Stimulated activated CD8-positive, alpha-beta memory T cell treated with anti-CD3 and anti-CD28 coated beads, Interleukin-2, amount 100 ng/mL, for 1 hour (primary cell): ENCODE results near the gene LY6G6C.

Experiments used
- DNase-seq, 2 donors: peaks; one replicate each; pipeline ENCODE4 v3.0.0-alpha.2; 2020; ENCODE audit warnings: low read depth in 2 of 2

The LY6G6C gene, protein sequence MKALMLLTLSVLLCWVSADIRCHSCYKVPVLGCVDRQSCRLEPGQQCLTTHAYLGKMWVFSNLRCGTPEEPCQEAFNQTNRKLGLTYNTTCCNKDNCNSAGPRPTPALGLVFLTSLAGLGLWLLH

DNA sequence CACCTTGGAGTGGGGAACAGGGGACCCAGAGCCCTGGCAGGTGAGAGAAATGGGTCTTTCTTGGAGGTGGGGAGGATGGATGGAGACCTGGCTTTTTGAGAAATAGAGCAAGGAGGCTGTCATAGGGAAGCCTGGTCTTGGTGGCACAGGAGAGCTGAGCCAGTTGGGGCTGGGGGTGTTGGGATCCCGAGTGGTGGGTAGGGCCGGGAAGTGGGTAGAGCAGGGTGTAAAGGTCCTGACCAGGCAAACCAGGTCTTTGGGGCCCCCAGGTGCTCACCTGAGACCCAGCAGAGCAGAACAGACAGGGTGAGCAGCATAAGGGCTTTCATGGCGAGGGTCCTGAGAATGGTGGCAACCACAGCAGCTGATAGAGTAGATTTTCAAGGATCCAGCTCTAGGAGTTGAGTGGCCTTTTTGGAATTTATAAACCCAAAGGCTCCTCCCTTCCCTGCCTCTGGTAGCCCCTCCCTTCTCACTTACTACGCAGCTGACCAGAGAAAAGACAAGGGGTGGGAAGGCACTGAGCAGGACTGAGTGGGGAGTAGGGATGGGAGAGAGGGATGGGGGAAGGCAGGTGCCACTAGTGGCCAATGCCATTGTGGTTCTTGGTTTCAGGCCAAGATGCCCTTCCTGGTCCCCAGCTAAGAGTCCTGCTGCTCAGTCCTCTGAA, at the start of gene LY6G6C:
Gene LY6G6C, minus strand, starts transcription at position 396 of the 670 bp plus-strand sequence. Its CDS starts 67 bp downstream, at position 329.
- no peak for DNase-seq

DNA sequence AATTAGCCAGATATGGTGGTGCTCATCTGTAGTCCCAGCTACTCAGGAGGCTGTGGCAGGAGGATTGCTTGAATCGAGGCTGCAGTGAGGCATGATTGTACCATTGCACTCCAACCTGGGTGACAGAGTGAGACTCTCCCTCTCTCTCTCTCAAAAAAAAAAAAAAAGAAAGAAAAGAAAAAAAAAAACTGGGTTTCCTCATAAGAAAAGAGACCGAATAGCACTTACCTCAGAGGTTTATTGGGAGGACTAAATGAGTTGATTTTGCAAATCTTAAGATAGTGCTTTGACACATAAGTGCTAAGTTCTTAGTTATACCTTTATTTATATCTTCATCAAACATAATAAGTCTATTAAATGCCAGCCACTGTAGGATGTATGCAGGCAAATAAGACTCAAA, 49.3 kb upstream of the LY6G6C start:
- no peak for DNase-seq

DNA sequence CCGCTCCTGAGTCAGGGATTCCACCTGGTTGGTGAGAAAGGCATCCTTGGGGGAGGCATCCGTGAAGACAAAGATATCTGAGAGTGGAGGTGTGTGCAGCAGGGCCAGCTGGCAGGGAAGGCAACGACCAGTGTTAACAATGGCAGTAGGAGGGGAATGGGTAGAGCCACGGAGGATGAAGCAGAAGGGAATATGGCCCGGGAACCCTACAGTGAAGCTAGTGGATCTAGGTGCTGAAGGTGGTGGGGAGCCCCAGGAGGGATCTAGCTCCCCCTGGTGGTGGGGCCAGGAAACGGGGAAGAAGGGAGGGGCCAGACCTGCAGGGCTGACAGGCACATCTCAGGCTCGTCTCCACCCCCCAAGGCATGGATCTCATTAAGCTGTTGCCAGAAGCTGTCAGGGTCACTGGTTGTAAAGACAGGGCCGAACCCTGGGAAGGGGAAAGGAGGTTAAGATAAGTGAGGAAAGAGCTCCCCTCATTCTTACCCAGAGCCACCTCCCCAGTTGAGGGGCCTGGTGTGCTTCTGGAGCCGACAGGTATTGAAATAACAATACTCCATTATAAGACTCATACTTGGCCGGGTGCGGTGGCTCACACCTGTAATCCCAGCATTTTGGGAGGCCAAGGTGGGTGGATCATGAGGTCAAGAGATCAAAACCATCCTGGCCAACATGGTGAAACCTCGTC, 48.3 kb upstream of the LY6G6C start:
- DNase-seq, result peak; percentile 62

DNA sequence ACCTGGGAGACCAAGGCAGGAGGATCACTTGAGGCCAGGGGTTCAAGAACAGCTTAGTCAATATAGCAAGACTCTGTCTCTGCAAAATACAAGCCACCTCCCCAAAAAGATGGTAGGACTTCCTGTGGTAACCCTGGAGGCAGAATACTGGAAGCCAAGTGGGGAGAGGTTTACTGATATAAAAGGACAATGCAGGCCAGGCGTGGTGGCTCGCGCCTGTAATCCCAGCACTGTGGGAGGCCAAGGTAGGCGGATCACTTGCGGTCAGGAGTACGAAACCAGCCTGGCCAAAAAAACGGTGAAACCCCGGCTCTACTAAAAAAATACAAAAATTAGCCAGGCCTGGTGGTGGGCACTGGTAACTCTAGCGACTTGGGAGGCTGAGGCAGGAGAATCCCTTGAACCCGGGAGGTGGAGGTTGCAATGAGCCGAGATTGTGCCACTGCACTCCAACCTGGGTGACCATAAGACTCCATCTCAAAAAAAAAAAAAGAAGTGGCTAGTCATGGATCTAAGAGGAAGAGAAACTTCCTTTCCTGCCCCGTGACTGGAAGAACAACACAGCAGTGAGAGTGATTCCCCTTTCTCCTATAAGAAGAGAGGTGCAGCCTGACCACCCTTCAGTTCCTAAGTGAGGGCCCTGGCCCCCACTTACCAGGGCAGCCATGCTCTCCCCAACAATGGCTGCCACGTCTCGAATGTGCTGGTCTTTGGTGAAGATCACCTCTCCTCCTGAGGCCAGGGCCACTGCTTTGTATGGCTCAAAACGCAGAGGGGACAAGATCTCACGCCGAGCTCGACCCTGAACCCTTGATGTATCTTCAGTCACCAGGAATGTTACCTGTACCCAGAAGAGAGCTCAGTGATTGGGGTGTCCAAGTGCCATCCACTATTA, 47.1 kb upstream of the LY6G6C start:
- DNase-seq, result no peak

DNA sequence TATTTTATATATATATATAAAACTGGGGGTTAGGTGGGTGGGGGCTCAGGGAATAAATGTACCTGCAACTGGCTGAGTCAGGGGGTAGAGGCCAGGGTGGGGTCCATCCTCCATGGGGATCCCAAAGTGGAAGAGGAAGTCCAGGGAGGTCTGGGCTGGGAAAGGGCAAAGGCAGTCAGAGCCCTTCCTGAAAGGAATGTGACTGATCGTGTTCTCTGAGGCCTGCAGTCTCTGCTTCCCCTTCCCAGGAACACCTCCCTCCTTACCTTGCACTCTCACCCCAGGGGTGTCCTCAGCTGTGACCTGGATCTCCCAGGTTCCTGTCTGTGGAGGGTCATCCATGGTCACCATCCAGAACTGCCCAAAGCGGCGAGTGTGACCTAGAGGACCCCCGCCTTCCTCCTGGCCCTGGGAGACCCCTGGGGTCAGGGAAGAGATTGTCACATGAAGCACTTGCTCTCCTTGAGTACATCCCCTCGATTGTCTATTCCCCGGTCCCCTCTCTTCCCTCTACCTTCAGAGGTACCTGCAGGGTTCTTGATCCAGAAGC, 45.6 kb upstream of the LY6G6C start:
- no peak for DNase-seq

DNA sequence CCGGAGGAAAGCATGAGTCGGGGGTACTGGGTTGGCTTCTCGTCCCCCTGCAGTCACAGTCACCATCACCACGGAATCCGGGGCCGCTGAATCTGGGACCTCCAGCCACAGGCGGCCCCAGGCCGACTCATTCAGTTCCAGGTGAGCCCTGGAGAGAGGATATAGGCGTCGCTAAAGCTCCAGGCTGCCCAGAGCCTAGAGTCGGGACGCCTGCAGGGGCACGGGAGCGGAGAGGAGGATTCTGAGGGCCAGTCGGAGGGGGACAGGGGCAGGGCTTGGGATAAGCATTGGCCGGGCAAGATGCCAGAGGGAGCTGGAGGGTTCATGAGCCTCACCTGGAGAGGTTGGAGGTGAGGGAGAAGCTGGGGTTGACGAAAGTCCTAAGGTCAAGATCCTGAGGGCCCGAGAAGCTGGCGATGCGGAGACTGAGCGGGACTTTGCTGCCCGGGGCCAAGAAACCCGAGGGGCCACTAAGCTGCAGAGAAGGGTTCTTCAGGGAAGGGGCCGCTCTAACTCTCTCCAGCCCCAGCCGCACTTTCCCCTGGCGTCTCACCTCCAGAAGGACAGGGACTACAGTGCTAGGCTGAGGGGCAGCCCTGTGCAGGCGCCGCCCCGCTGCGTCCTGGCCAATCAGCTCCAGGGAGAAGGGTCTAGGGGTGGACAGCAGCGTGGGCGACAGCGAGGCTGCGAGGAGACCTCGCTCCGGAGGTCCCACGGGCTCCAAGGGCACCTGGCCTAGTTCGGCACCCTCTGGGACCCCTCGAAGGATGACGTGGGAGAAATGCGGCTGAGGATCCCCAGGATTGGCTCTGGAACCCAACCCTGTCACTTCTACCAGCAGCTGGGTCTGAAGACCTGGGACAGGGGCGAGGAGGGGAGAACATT, 44.6 kb upstream of the LY6G6C start:
- no peak for DNase-seq

DNA sequence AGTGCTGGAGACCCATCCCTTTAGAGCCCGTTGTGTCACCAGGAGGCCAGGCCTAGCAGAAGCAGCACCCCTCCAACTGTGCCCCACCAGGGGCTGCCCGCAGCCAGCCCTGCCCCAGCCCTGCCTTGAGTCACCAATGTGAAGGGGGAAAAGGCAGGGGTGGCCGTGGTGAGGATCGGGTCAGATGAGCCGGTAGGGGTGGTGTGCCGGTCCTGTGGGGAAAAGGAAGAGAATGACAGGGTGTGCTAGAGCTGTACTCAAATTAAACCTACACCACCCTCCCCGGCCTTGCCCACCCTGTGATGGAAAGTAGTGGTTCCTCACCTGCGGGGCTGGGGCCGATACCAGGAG, 44.0 kb upstream of the LY6G6C start:
- DNase-seq, result no peak

DNA sequence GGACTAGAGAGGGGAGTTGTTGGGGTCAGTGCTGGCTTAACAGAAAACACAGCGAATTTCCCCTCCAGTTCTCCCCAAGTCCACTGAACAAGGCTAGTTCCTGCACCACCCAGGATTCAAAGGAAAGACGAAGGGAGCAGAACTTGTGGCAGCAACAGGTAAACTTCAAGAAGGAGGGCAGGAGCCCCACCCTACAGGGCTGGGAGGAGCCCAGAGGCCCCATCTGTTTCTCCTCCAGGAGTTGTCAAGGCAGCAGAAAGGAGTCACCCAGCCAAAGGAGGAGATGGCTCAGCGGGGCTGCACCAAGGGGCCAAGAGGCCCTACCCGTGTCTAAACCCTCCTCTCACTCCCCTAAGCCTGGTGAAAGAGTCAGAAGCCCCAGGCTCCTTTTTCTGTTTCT, 42.7 kb upstream of the LY6G6C start:
- DNase-seq, result no peak

DNA sequence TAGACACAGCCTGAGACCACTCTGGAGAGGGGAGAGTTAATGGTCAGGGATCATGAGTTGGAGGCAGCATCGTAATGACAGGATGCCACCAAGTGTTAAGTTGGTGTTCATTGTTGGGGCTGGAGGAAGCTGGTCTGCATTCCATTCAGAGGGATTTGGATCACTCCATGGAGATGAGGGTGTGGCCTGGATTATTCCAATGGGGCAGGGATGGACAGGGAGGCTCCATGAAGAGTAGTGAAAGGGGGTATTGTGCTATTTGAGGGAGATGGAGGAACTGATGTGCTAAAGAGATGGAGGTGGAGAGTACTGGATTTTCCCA, 42.0 kb upstream of the LY6G6C start:
- no peak for DNase-seq

DNA sequence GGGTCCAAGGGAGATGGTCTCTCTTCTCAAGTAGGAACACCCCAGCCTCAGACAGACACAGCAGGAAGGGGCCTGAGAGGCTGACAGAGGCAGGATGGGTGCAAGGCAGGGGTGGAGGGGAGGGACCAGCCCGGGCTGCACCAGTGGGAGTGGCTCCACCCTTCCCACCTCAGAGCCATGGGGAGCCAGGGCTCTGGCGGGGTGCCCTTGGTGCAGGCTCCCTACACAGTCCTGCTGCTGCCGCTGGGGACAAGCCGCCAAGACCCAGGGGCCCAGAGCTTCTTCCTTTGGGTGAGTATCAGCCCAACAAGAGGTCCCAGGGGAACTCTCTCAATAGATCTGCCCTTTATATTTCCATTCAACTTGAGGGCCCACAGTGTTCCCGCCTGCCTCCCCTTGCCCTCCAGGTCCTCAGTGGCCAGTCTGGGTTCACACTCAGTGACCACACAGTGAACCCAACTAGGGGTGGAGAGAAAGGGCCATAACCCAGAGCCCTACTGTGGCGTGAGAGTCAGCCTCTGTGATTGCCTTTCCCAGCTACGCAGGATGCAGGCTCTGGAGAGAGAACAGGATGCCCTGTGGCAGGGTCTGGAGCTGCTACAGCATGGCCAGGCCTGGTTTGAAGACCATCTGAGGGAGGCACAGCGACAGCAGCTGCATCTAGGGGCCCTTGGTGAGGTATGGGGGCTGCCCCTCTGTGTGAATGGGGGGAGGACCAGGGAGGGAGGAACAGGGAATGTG, 41.5 kb upstream of the LY6G6C start:
- no peak for DNase-seq

DNA sequence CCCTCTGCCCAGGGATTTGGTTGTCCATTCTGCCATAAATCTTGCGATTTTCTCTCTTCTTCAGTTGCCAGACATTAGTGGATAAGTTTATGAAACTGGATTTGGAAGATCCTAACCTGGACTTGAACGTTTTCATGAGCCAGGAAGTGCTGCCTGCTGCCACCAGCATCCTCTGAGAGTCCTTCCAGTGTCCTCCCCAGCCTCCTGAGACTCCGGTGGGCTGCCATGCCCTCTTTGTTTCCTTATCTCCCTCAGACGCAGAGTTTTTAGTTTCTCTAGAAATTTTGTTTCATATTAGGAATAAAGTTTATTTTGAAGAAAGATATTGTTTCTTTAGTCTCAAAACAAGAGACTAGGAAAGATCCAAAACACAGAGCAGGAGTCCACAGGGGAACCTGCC, 40.8 kb upstream of the LY6G6C start, which contains the start of gene SAPCD1:
Gene SAPCD1, plus strand, starts transcription at position 301 of the 400 bp plus-strand sequence. CDS start 399 bp downstream, outside the sequence.
- DNase-seq, result no peak

DNA sequence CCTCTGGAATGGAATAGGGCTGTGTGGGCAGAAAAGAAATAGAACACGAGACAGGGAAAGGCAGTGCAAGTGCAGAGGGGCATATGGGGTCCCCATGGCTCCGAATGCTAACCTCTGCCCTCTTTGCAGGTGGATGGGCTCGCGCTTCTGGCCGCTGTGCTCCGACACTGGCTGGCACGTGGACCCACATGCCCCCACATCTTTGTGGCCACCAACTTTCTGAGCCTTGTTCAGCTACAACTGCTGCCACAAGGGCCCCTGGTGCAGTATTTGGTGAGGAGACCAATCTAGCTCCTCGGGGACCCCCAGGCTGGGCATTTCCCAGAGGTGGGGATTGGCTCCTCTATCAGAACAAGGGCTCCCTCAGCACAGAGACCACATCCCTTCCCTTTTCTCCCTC, 39.8 kb upstream of the LY6G6C start:
- DNase-seq, result no peak

DNA sequence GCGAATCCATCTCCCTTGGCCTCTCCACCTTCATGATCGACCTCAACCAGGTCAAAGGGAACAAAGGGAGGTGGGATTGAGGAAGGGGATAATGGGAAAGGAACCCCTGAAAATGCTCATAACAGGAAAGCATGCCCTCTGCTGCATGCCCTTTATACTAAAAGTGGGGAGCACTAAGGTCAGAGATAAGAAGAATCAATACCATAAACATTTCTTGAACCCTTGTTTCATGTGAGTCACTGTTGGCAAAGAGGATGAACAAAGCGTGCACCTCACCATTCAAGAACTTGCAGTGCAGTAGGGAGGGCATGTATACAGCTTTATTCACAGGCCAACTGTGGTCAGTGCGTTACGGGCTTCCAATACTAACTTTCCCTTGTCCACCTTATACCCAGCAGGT, 39.2 kb upstream of the LY6G6C start:
- no peak for DNase-seq

DNA sequence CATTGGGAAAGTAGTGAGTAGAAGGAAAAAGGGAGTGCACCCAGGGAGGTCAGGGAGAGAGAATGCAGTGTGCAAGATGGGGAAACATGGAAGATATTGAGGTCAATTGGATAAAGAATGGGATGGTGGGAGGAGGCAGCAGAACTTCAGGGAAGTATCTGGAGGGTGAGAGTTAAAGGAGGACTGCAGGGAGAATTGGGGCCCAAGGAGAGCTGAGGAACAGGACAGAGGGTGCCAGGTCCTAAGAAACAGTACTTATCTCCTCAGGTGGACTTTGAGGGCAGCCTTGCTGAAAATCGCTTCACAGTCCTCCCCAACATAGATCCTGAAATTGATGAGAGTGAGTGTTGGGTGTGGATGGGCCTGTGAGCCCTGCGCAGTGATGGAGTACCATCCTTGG, 36.7 kb upstream of the LY6G6C start:
- no peak for DNase-seq

DNA sequence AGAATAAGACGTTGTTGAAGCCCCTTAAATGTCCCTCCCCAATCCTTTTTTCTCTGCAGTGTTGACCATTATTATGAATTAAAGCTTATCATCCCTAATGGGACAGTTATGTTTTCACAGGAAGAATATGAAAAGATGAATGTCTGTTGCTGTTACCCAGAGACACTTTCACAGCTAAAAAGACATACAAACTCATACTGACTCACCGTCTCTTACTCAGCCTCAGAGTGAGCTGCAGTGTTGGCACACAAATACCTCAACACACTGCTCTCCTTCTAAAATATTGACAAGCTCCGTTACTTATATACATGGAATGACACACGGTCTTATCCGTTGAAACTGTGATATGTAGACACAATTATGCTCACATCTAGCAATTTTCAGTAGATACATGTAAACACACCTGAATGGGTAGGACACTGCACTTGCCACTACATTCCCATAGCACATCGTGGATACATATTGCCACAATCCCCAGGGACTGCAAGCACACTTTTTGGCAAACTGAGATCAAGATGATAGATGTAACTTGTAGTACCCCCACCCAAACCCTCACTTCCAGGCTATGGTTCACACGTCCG, 31.3 kb upstream of the LY6G6C start:
- DNase-seq, result no peak

DNA sequence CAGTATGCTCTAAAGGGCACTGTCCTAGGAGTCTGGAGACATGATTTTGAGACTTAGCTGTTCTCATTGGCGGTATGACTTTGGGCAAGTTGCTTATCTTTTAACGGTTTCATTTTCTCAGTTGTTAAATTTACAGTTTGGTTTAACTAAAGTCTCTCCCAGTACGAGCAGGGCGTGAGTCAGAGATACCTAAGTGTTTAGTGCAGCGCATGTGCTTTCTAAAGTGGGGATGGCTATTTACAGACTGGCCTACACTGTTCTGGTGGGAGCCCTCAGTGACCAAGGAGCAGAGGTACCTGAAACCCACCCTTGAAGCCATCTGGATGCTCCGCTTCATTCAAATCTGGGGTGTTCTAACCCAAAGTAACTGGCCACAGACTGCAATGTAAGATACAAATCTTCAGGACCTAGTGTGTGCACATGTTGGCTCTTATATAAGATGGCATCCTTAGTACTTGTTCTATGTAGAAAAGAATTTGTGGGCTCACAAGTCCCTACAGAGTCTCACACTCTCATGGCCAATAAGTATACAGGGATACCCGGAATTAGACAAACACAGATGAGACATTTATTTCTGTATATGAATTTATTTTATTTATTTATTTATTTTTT, 29.0 kb upstream of the LY6G6C start:
- no peak for DNase-seq

DNA sequence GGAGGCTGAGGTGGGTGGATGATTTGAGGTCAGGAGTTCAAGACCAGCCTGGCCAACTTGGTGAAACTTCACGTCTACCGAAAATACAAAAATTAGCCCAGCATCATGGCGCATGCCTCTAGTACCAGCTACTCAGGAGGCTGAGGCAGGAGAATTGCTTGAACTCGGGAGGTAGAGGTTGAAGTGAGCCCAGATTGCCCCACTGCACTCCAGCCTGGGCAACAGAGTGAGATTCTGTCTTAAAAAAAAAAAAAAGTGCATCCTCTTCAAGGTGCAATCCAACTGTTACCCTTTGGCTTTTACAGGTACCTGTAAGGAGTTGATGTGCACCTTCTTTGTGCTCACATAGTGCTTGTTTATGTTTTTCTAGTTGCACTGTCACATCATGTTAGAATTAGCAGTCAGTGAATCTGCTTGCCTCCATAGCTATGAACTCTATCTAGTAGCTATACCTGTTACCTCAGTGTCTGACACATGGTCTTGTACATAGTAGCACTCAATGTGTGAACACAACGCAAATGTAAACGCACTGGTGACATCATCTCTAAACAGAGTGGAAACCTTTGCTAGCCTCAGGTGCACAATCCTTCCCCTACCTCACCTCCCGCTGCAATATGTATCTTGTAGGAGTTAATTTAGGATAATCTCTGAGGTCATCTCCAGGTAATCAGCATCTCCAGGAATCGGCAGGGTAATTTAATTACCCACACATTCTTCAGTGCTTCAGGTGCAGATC, 27.9 kb upstream of the LY6G6C start:
- DNase-seq, result no peak

DNA sequence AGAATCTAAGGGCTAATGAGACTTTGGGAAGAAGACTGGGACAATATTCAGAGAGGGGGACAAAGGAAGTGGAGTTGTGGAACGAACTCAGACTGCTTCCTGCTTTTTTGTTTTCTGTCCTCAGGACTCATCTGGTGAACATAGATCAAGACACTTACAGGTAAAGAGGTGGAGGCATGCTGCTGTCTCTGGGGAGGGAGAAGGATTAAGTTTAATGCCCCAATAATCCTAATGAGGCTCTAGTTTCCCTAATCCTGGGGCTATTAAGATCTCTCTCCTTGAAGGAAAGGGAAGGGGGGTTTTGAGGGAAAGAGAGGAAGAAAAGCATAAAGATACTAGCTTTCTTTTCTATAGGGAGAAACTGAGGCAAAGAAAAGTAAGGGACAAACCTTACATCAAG, 22.9 kb upstream of the LY6G6C start:
- DNase-seq, result no peak

DNA sequence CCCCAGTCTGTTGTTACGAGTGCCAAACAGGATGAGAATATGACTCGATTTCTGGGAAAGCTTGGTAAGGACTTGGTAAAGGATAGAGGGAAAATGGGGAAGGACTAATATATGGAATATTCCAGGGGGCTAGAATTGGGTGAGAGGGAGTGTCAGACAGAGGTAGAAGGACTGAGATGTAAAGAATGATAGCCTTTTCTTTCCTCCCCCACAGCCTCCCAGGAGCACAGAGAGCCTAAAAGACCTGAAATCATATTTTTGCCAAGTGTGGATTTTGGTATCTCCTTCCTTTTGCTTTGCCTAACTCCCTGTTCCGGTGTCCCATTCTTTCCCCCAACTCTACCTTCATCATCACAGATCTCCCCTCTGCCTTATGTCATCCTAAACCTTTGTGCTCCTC, 21.3 kb upstream of the LY6G6C start:
- no peak for DNase-seq
